GM19328 (cell line): ENCODE data around the gene ARHGAP27.

Source experiments
- ATAC-seq: cut with Tn5 transposase; IDR thresholded peaks from one replicate; pipeline ENCODE4 v1.9.1; 2021; ENCODE audit warnings: mild to moderate bottlenecking, moderate library complexity; ENCODE audit not compliant: unreplicated experiment

The ARHGAP27 gene

DNA sequence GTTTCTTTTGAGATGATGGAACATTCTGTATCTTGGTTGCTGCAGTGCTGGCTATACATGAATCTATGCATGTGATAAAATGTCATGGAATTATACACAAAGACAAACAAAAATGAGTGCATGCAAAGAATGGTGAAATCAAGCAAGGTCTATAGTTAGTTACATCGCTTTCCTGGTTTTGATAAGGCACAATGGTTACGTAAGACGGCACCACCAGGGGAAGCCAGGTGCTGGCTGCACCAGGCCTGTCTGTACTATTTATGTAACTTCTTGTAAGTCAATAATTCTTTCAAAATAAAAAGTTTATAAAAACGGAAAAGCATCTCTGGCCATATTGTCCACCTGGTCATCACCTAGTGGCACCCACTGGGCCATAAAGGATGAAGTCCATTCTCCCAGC lies 46.5 kb downstream of the ARHGAP27 start:
- no peak for ATAC-seq

DNA sequence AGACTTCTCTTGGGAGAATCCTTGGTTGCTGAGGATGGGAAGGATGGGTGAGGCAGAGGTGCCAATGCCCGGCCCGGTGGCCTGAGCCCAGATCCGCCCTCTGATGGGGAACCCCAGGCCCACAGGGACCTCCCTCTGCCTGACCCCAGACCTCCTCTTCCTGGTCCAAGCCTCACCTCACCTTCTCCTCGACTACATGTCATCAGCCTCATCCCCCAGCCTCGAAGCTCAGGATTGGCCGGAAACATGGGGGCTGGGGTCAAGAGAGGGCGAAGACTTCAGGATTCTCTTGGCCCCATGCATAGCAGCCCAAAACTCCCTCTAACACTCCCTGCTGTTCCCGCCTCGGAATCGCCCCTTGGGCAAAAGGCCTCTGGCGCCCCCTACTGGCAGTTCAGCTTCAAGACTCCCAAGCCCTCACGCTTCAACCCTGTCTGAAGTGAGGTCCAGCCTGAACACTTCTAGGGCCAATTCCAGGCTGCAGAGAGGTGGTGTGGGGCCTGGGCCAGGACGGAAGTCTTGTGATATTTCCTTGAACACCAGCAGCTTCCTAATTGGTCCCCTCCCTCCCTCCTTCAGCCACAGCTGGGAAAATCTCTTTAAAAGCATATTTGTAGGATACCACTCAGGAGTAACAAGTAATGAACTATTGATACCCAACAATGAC lies 47.2 kb downstream of the ARHGAP27 start:
- no peak for ATAC-seq

DNA sequence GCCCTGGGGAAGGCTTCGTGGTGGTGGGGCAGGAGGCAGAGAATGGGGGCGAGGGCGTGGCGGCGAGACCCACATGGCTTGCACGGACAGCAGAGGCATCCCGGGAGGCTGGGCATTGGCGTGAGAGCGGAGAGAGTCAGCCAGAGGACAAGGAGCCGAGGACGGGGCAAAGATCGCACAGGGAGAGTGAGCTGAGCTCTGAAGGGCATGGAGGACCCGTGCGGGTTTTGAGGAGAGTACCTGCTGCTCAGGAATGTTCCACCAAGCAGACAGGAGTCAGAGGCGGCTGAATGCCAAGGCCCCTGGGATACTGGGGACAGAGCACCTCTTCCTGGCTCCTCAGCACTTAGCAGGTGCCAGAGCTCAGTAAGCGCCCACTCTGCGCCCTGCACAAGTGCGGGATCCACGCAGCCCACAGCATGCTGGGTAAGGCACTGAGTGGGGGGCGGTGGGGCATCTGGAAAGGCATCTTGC lies 47.8 kb downstream of the ARHGAP27 start:
- ATAC-seq, result no peak

DNA sequence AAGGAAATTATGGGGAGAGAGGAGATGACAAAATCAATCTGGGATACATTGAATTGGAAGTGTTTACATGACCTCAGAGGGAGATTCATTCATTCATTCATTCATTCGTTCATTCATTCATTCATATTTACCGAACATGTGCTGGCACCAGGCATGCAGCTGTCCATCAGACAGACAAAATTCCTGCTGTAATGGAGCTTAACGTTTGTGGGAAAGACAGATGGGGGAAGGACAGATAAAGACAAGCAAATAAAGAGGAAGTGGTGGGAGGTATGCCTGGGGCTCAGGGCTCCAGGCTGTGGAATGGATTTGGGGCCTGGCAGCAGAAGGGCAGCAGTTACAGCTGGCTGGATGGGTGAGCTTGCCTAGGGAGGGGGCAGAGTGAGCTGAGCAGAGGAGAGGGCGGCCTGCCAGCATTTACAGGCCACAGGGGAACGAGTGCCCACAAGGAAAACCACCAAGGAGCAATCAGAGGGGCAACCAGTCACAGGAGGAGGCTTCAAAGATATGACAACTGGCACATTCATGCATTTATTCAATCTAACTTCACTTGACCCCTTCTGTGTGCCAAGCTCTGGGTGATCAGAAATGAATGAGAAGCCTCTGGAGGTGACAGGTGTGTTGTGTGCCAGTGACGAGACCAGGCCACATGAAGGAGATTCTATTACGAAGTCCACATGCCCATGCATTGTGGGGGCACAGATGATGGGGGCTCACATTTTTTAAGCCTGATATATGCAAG lies 48.5 kb downstream of the ARHGAP27 start:
- no peak for ATAC-seq

DNA sequence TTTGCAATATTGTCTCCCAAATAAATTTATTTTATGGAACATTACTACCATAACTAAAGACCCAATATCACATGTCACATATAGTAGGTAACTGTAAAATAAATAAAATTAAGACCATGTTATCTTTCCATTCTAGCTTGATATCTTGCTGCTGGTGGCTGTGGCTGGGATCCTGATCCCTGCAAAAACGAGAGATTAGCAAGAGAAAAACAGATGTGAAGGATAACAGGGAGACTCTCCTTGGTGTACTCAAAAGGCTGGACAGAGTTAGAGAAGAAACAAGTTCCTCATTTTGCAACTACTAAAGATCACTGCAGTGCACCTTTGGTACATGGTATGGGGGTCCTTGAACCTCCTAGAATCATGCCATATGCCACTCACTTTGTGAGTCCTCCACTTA lies 49.7 kb downstream of the ARHGAP27 start:
- no peak for ATAC-seq

DNA sequence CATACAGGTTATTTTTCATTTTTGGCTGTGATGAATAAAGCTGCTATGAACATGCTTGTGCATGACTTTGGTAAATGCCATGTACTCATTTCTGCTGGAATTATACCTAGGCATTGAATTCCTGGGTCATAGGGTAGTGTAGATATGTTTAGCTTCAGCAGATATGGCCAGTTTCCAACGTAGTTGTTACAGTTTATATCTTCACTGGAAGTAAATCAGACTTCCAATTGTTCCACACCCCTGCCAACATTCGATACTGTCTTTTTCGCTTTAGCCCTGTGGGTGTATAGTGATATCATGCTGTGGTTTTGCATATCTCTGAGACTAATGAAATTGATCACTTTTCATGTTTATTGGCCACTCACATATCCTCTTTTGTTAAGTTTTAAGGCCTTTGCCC lies 50.4 kb downstream of the ARHGAP27 start:
- ATAC-seq, result no peak

DNA sequence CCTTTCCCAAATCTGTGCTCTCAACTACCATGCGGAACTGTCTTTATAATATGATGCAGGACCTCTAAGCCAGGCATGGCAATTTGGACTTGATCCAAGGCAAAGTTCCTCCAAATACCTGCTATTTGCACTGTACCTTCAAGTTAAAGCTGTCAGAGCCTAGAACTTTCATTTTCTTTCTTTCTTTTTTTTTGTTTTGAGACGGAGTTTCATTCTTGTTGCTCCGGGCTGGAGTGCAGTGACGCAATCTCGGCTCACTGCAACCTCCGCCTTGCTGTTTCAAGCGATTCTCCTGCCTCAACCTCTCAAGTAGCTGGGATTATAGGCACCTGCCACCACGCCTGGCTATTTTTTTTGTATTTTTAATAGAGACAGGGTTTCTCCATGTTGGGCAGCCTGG lies 51.7 kb downstream of the ARHGAP27 start:
- ATAC-seq, result no peak

DNA sequence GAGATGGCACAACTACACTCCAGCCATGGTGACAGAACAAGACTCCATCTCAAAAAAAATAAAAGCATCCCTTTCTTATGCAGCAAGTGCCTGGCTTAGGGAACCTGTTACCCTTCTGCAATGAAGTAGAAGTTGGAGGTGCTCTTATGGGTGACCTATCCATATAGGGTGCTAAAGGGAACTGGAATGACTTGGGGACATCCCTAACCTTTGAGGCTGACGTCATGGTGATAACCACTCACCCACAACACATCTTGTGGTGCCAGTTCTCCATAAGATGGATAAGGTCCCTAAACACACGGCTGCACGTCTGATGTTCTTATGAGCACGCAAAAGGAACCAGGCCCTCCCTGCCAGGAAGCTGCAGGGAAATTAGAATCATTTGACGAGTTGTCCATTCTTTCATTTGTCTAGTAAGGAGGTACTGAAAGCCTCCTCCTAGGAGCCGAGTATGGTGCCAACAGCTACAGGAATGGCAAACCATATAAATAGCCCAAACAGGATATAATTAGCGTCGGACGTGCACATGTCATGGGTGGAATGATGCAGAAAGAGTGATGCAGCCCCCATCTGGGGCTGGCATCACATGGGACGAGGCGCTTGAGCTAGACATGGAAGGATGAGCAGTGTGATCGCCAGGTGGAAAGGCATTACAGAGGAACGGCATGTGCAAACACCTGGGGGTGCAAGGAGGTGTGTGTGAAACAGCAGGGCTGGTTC lies 52.5 kb downstream of the ARHGAP27 start:
- ATAC-seq, result no peak

DNA sequence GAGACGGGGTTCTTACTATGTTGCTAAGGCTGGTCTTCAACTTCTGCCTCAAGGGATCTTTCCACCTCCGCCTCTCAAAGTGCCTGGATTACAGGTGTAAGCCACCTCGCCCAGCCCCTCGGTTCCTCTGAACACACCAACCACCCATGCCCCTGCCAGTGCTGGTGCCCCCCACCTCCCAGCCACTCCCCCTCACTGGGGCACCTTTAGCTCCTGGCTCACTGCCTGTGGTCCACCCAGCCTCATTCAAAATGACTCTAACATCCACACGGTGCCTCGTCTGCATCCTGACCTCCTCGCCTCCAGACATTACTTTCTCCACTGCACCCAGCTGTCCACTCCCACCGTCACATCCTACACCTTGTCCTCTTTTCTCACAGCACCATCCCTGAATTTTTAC lies 55.3 kb downstream of the ARHGAP27 start:
- no peak for ATAC-seq

DNA sequence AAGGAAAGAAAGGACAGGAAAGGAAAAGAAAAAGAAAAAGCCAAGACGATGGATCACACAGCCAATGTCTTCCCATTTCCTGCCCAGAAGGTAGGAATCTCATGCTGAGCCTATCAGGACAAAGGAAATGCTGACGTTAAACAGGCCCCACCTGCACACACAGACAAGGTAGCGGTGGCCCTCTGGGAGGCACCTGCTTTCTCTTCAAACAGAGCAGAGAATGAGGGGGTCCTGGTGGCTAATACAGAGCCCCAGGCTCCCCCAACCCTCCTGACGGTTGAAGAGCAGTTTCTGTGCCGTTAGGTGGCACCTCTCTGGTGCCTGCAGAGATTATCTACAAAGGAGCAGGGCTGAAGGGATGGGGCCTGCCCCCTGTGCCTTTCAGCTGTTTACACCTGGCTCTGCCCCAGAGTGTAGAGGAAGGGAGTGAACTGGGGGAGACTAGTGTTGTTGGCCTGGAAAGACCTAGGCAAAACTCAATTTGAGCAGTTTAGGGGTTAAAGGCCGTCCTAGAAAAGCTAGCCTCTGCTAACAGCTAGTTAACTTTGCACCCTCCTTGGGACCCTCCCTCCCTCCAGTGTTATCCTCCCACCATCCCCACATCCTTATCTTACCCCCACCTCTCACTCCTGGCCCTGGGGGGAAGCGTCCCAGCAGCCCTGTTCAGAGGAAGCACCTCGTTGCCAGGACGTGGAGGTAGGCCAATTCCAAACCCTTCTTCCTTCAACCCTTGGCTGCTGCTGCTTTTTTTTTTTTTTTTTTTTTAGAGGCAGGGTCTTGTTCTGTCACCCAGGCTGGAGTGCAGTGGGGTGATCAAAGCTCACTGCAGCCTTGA lies 56.3 kb downstream of the ARHGAP27 start:
- no peak for ATAC-seq

DNA sequence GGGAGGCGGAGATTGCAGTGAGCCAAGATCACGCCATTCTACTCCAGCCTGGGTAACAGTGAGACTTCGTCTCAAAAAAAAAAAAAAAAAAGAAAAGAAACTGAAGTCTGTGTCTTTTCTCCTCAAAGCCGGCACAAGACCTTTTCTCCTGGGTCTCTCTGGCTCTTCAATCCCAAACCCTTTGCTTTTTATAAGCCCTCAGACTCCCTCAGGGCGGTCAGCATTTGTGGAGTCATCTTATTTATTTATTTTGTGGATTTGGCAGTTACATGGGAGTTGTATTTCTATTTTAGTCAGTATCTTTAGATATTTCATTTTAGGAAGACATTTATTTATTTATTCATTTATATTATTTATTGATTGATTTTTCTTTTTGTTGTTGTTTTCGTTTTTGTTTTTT lies 58.2 kb downstream of the ARHGAP27 start:
- no peak for ATAC-seq

DNA sequence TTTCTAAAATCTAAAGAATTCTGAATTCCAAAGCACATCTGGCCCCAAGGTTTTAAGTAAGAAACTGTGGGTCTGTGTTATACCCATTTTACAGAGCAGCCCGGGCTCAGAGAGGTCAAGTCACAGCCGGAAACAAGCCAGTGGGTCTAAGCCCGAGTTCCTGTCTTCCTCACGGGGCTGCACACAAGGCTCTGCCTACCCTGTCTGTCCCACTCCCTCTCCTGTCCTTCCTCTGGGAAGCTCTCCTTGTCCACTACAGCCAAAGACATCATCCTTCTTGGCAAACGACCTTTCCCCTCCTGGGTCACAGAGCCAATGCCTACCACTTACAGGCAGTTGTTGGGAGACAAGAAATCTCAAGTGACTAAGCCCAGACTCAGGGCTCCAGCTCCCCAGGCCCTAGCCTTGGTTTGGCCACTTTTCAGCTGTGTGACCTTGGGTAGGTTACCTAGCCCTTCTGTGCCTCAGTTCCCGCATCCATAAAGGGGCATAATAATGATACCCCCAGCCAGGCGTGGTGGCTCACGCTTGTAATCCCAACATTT lies 60.3 kb downstream of the ARHGAP27 start:
- ATAC-seq, result no peak

DNA sequence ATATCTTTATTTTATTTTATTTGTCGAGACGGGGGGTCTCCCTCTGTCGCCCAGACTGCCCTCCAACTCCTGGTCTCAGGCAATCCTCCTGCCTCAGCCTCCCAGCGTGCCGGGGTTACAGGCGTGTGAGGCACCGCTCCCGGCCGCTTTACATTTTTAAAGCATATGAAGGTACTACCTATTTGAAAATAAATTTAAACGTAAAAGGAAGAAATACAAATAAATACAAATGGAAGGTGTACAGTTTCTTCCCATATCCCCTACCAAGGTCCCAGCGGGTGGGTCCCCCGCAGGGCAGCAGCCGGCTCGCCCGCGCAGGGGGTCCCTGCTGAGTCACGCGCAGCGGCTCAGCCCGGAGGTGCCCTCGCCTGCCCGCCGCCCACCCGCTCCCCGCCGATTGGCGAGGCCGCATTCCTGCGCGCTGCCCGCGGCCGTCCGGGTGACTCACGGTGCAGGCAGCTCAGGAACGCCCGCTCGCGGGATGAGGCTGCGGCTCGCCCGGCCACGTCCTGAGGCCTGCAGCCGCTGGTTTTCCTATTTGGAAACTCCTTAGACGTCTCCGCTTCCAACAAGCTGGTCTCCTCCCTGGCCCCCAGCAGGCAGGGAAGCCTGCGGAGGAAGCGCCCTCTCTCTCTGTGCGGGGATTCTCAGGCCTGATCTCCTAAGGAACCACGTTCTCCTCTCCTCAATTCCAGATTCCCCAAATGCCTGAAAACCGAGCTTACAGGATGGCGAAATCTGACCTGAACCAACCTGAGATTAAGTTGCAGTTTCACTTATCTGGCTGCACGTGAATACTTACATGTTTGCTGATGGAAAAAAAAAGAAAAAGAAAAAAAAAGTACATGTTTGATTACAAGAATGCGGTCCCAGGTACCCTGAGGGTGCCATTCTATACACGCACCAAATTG lies 61.0 kb downstream of the ARHGAP27 start:
- ATAC-seq, result no peak

DNA sequence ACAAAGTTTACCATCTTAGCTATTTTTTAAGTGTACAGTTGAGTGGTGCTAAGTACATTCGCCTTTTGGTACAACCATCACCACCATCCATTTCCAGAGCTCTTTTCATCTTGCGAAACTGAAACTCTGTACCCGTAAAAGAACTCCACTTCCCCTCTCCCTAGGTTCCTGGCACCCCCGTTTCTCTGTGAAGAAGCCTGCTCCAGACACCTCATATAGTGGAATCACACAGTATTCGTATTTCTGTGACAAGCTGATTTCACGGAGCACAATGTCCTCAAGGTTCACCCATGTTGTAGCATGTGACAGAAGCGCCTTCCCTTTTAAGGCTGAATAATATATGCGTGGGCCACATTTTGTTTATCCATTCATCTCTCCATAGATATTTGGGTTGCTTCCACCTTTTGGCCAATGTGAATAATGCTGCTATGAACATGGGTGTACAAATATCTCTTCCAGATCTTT lies 61.7 kb downstream of the ARHGAP27 start:
- ATAC-seq, result no peak

DNA sequence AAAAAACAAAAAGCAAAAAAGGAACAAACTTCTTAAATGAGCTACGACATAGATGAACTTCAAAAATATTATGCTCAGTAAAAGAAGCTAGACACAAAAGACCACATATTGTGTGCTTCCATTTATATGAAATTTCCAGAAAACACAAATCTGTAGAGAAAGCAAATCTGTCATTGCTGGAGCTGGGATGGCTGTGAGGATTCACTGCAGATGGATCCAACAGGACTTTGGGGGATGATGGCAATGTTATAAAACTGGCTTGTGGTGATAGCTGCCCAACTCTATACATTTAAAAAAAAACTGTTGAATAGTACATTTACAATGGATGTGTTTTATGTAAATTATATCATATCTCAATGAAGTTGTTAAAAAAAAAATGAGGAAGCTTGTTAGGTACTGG lies 63.2 kb downstream of the ARHGAP27 start:
- ATAC-seq, result no peak

DNA sequence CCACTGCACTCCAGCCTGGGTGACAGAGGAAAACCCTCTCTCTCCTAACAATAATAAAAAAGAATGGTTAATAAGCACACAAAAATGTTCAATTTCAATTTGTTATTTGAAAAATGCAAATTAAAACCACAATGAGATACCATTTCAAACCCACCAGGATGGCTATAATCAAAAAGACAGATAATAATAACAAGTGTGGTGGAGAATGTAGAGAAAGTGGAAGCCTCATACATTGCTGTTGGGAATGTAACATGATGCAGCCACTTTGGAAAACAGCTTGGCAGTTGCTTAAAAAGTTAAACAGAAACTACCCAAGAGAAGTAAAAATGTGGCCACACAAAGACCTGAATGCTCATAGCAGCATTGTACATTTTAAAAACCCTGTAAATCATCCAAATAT lies 64.0 kb downstream of the ARHGAP27 start:
- no peak for ATAC-seq

DNA sequence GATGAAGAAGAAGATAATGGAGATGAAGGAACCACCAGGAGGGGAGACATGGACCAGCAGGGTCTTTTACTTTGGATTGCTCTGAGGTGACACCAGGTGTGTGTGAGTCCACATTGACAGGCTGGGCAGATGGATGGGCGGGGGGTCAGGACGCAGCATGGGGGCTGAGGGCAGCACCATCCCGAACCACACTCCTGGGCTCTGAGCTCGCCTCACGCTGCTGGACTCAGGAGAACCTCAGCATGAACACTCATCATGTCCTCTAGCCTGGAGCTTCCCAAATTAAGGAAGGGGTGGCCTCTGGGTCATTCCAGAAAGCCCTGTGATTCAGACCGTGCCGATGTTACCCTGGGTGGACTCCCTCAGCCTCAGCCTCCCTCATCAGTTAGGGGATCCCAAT lies 65.5 kb downstream of the ARHGAP27 start:
- no peak for ATAC-seq

DNA sequence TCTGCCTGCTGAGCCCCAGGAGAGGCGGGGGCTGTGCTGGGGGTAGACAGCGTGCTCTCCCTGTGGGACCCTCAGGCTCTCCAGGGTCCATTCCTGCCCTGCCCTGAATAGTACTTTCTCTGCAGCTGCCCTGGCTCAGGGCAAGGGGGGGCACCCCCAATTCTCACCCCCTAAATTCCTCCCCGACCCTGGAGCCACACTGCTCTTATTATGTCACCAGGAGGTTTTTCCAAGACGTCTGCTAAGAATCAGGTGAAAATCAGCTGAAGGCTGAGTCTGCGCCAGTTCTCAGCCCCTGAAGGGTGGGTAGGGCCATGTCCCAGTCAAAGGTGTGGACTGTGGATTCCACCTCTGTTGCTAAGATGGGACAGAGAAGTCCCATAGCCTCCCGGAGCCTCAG lies 66.0 kb downstream of the ARHGAP27 start:
- ATAC-seq, result no peak

DNA sequence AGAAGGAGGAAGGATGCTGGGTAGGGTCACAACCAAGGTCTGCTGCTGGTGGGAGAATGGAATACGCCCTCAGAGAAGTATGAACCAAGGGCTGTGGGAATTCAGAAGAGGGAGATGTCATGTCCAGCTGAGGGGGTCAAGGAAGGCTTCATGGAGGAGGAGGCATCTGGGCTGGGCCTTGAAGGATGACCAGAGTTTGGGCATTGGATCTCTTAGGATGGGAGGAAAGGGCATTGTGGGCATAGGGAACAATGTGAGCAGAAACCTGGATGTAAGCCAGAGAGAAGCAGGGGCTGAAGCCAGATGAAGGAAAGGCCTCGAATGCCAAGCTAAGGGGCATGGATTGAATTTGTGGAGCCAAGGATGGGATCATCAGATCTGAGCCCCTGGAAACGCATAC lies 66.6 kb downstream of the ARHGAP27 start:
- ATAC-seq, result no peak
